ENCODE data around the gene NOX4.

GRCh38 chr11:89441606-89442005 lies 49.6 kb downstream of the NOX4 start:
- no peak for TF ChIP-seq CTCF (IDR thresholded peaks at IDR 0.05 in 8 of 11, conservative IDR thresholded peaks at IDR 0.05 in 3 of 11)
- TF ChIP-seq POLR2AphosphoS5 (IDR thresholded peaks at IDR 0.05), result no peak
- no peak for TF ChIP-seq POLR2A (IDR thresholded peaks at IDR 0.05)
